H1 (cell line): ENCODE results near the gene OLFML2B. TPM values are rescaled to one million over a fixed set of nuclear protein-coding genes. Genes with fewer than 3 reads are reported as not detected.

ENCODE experiments used
- CTCF ChIA-PET: fragments of 300-600 bp; sonication (Branson Sonifier 250); formaldehyde crosslinking; loops from one replicate; lab custom pipeline; 2021; ENCODE audit not compliant: partially characterized antibody; lab: Charles Lee
- POLR2A ChIA-PET: fragments of 300-600 bp; sonication (Branson Sonifier 250); formaldehyde crosslinking; loops from one replicate; lab custom pipeline; 2021; ENCODE audit warnings: inconsistent platforms; ENCODE audit not compliant: partially characterized antibody; lab: Charles Lee
- DNase-seq, 2 experiments: peaks; one replicate each; pipeline versions ENCODE4 v3.0.0 to v3.0.0-alpha.2; 2010 to 2022; ENCODE audit warnings: low spot score in 2 of 2, low read depth in 1 of 2, mixed read lengths in 1 of 2
- FAIRE-seq: peaks from 2 replicates; lab custom pipeline; 2011; peaks lifted over from hg19 to GRCh38; lab: Jason Lieb, UNC
- H2AFZ ChIP-seq: 2 replicates; pipeline ENCODE4 v1.8.1; 2012; ENCODE audit warnings: low read length, inconsistent platforms
- H2AK5ac ChIP-seq: 2 replicates; pipeline ENCODE4 v1.6.1; 2013; ENCODE audit warnings: low read depth, low read length
- H2BK120ac ChIP-seq: replicated peaks from 2 replicates; pipeline ENCODE3; 2013; ENCODE audit warnings: low read depth, low read length, inconsistent platforms
- H2BK12ac ChIP-seq: 2 replicates; pipeline ENCODE4 v1.6.1; 2013; ENCODE audit warnings: low read depth, low read length
- H2BK15ac ChIP-seq: 2 replicates; pipeline ENCODE4 v1.6.1; 2013; ENCODE audit warnings: low read length
- H2BK20ac ChIP-seq: 2 replicates; pipeline ENCODE4 v1.6.1; 2013; ENCODE audit warnings: low read length
- H2BK5ac ChIP-seq: 2 replicates; pipeline ENCODE4 v1.6.1; 2013; ENCODE audit warnings: low read depth, low read length
- H3K14ac ChIP-seq: 2 replicates; pipeline ENCODE4 v1.6.1; 2013; ENCODE audit warnings: inconsistent platforms; ENCODE audit not compliant: insufficient read length
- H3K18ac ChIP-seq: 2 replicates; pipeline ENCODE4 v1.6.1; 2013; ENCODE audit warnings: low read length; ENCODE audit errors: extremely low read depth
- H3K23ac ChIP-seq: 2 replicates; pipeline ENCODE4 v1.6.1; 2013; ENCODE audit warnings: inconsistent platforms; ENCODE audit not compliant: insufficient read length
- H3K23me2 ChIP-seq: 2 replicates; pipeline ENCODE4 v1.6.1; 2013; ENCODE audit warnings: low read depth, low read length
- H3K27ac ChIP-seq: 2 replicates; pipeline ENCODE4 v1.6.1; 2011; ENCODE audit warnings: low read depth, low read length, inconsistent platforms
- H3K27me3 ChIP-seq, 4 experiments: replicated peaks in 1 of 4; 1 replicate in 1 of 4; 2 replicates in 3 of 4; pipeline versions ENCODE4 v1.6.1 to v1.8.1; 2011 to 2013; ENCODE audit warnings: low read length in 3 of 4, mild to moderate bottlenecking in 3 of 4, inconsistent platforms in 2 of 4, mixed read lengths in 2 of 4, moderate library complexity in 1 of 4; ENCODE audit not compliant: control insufficient read depth in 3 of 4, insufficient read depth in 3 of 4; ENCODE audit errors: extremely low read depth in 1 of 4
- H3K36me3 ChIP-seq, 4 experiments: 2 replicates each; pipeline versions ENCODE4 v1.6.1 to v1.8.1; 2011 to 2013; ENCODE audit warnings: mild to moderate bottlenecking in 4 of 4, low read length in 3 of 4, moderate library complexity in 2 of 4, control low read depth in 1 of 4, inconsistent platforms in 1 of 4; ENCODE audit not compliant: insufficient read depth in 4 of 4, control insufficient read depth in 2 of 4
- H3K4ac ChIP-seq: replicated peaks from 2 replicates; pipeline ENCODE3; 2013; ENCODE audit warnings: low read length, low read depth, mixed read lengths, inconsistent platforms; ENCODE audit not compliant: insufficient read length
- H3K4me1 ChIP-seq, 4 experiments: replicated peaks in 1 of 4; 1 replicate in 1 of 4; 2 replicates in 3 of 4; pipeline versions ENCODE4 v1.6.1 to v1.8.1; 2011 to 2013; ENCODE audit warnings: low read length in 3 of 4, inconsistent platforms in 2 of 4, mixed read lengths in 1 of 4; ENCODE audit not compliant: insufficient read depth in 4 of 4, control insufficient read depth in 3 of 4
- H3K4me2 ChIP-seq, 2 experiments: 2 replicates each; pipeline versions ENCODE4 v1.6.1 to v1.8.1; 2011 to 2013; ENCODE audit warnings: low read depth in 2 of 2, low read length in 2 of 2, control low read depth in 1 of 2, inconsistent platforms in 1 of 2, mild to moderate bottlenecking in 1 of 2; ENCODE audit not compliant: insufficient read depth in 1 of 2
- H3K4me3 ChIP-seq, 4 experiments: fragments of 200-600, 300-600 bp in 1 of 4; sonication (generic), shearing (Covaris generic), sonication (Bioruptor Twin) in 1 of 4; 2 replicates each; pipeline versions ENCODE4 v1.5.1 to v1.8.1; 2011 to 2016; ENCODE audit warnings: low read length in 4 of 4, low read depth in 3 of 4, control low read depth in 2 of 4, inconsistent platforms in 2 of 4, mild to moderate bottlenecking in 2 of 4, mixed read lengths in 1 of 4, moderate library complexity in 1 of 4; ENCODE audit not compliant: insufficient read depth in 2 of 4; ENCODE audit errors: extremely low read depth in 1 of 4
- H3K56ac ChIP-seq: replicated peaks from 2 replicates; pipeline ENCODE3; 2013; ENCODE audit warnings: low read depth, mild to moderate bottlenecking, mixed read lengths, low read length, inconsistent platforms; ENCODE audit not compliant: insufficient read length
- H3K79me1 ChIP-seq: 2 replicates; pipeline ENCODE4 v1.6.1; 2013; ENCODE audit warnings: low read depth, low read length, control low read depth
- H3K79me2 ChIP-seq, 2 experiments: 2 replicates each; pipeline versions ENCODE4 v1.6.1 to v1.8.1; 2012 to 2013; ENCODE audit warnings: low read length in 2 of 2, mild to moderate bottlenecking in 2 of 2, inconsistent platforms in 1 of 2; ENCODE audit not compliant: insufficient read depth in 2 of 2, control insufficient read depth in 1 of 2
- H3K9ac ChIP-seq, 4 experiments: replicated peaks in 1 of 4; 1 replicate in 1 of 4; 2 replicates in 3 of 4; pipeline versions ENCODE4 v1.6.1 to v1.8.1; 2011 to 2013; ENCODE audit warnings: low read depth in 3 of 4, low read length in 3 of 4, control low read depth in 2 of 4, mild to moderate bottlenecking in 2 of 4, moderate library complexity in 2 of 4, inconsistent platforms in 1 of 4; ENCODE audit errors: extremely low read depth in 1 of 4
- H3K9me3 ChIP-seq, 2 experiments: 2 replicates each; pipeline versions ENCODE4 v1.6.1 to v1.8.1; 2012 to 2013; ENCODE audit warnings: mild to moderate bottlenecking in 2 of 2, moderate library complexity in 2 of 2, control low read depth in 1 of 2, inconsistent platforms in 1 of 2, low read depth in 1 of 2, low read length in 1 of 2, mixed read lengths in 1 of 2; ENCODE audit not compliant: insufficient read depth in 2 of 2
- H4K20me1 ChIP-seq, 2 experiments: replicated peaks in 1 of 2; 2 replicates each; pipeline versions ENCODE3 to v1.8.1; 2011 to 2013; ENCODE audit warnings: inconsistent platforms in 2 of 2, low read length in 2 of 2, mild to moderate bottlenecking in 1 of 2; ENCODE audit not compliant: insufficient read depth in 2 of 2, control insufficient read depth in 1 of 2
- H4K5ac ChIP-seq: 2 replicates; pipeline ENCODE4 v1.6.1; 2013; ENCODE audit warnings: low read length, low read depth, mixed read lengths, inconsistent platforms; ENCODE audit not compliant: insufficient read length
- H4K8ac ChIP-seq: 2 replicates; pipeline ENCODE4 v1.8.0; 2013; ENCODE audit warnings: mild to moderate bottlenecking, moderate library complexity, low read length, inconsistent platforms; ENCODE audit not compliant: insufficient read depth; ENCODE audit errors: extremely low read depth
- H4K91ac ChIP-seq: replicated peaks from 2 replicates; pipeline ENCODE3; 2013; ENCODE audit warnings: low read length, mixed read lengths, inconsistent platforms; ENCODE audit not compliant: insufficient read length
- NANOG ChIP-seq: IDR thresholded peaks from 2 replicates; pipeline ENCODE4 v1.6.1; 2011; ENCODE audit warnings: low read length, low read depth, mild to moderate bottlenecking, inconsistent platforms; ENCODE audit not compliant: insufficient read depth, poor library complexity, severe bottlenecking
- WGBS, 2 experiments: shearing (Covaris generic) in 1 of 2; methylation state at CpG; one replicate each; pipeline versions ENCODE4 v1.1.6 to v1.1.7; 2013 to 2015; ENCODE audit warnings: low lambda C conversion rate in 2 of 2, mixed read lengths in 2 of 2, inconsistent platforms in 1 of 2, low coverage in 1 of 2, missing lambda C conversion rate in 1 of 2; ENCODE audit not compliant: insufficient replicate concordance in 2 of 2, insufficient coverage in 1 of 2, insufficient read length in 1 of 2; ENCODE audit errors: extremely low coverage in 1 of 2, missing lambda C conversion rate in 1 of 2; 5-methylcytosine and 5-hydroxymethylcytosine counted together
- polyA plus RNA-seq, 7 experiments: library from polyadenylated mRNA; depleted of rRNA in 3 of 7; stranded (reverse) in 5 of 7; unstranded in 2 of 7; fragments of >200 nt in 5 of 7; fragments of 200-250 nt in 2 of 7; gene quantifications; 1 replicate in 5 of 7; 2 replicates in 1 of 7; 4 replicates in 1 of 7; pipeline versions ENCODE4 v1.2.1 to v1.2.3, GENCODE V29; 2011 to 2013; ENCODE audit warnings: missing spikeins in 2 of 7, mixed read lengths in 2 of 7
- total RNA-seq: library from RNA; stranded (reverse); fragmentation: NEBNext Ultra II Directional; extraction: Animal tissue kit (Norgen Biotek cat#: 25700); gene quantifications from 2 replicates; pipeline ENCODE4 v1.2.1, GENCODE V29; 2021

OLFML2B gene
- total and polyA plus RNA-seq, 2 of the 8 experiments (the other 6 are each of a cell fraction or from before 2014, with no cell fraction given): 6.5 to 10.4 TPM

- no peak overlapping the region for H3K23ac ChIP-seq
- no peaks in the 10 kb centered on the region for H3K36me3 ChIP-seq
- 0 out of 2 replicates have a peak overlapping the region, but pooled peaks have one; percentile 16 for H2AFZ ChIP-seq
- H3K79me2 ChIP-seq: no peaks in the 10 kb centered on the region
- 83% methylated on average over 8 of the region's 9 CpGs; no CpG with 5 or more reads in 1 of the 2 experiments for WGBS, 2 experiments
- FAIRE-seq (no peak), DNase-seq (no peak)
- H4K20me1 ChIP-seq: no peaks in the 10 kb centered on the region
- no peak overlapping the region for H3K4me3 ChIP-seq
- TF ChIP-seq NANOG: no peak
- no peak overlapping the region for H3K4ac ChIP-seq
- H3K14ac ChIP-seq: no peak overlapping the region
- H2BK15ac ChIP-seq: no peak overlapping the region
- no peaks in the 10 kb centered on the region for H3K27me3 ChIP-seq
- no peak overlapping the region for H3K27ac ChIP-seq
- ChIA-PET POLR2A (interaction anchor here (1.2 kb wide), 1 partner anchor 9 kb away, joined by 3 read pairs; no protein-coding TSS in a partner anchor), CTCF (interaction anchor here (0.9 to 1.6 kb wide), 6 partner anchors 10 to 417 kb away, joined by 3 to 6 read pairs (median 4); no protein-coding TSS in a partner anchor)
- H3K56ac ChIP-seq: no peak overlapping the region
- H4K5ac ChIP-seq: no peak overlapping the region
- no peaks in the 10 kb centered on the region for H3K79me1 ChIP-seq
- no peak overlapping the region for H3K4me2 ChIP-seq
- no peaks in the 10 kb centered on the region for H3K9me3 ChIP-seq
- H2BK12ac ChIP-seq: no peak overlapping the region
- no peak overlapping the region for H3K18ac ChIP-seq
- no peak overlapping the region for H4K8ac ChIP-seq
- H4K91ac ChIP-seq: no peak overlapping the region
- no peak overlapping the region for H3K9ac ChIP-seq
- no peaks in the 10 kb centered on the region; the same call in 1 of the 2 replicates for H3K23me2 ChIP-seq
- H2BK120ac ChIP-seq: no peak overlapping the region
- no peak overlapping the region for H2AK5ac ChIP-seq
- H2BK5ac ChIP-seq: no peak overlapping the region
- no peak overlapping the region for H2BK20ac ChIP-seq
- H3K4me1 ChIP-seq: peaks cover 0 to 6% (median 0%) of the 10 kb centered on the region in 4 experiments; a peak in 2 of 7 replicates
Measured at GRCh38 chr1:161972828-161973227, 50.8 kb downstream of the OLFML2B start.
